Kidney (tissue), 14 donors: ENCODE results near the gene ATG2B. TPM values are rescaled to one million over a fixed set of nuclear protein-coding genes. Genes with fewer than 3 reads are reported as not detected.

Source experiments
- DNase-seq, 5 donors: peaks; one replicate each; pipeline ENCODE4 v3.0.0-alpha.2; 2013 to 2020
- FAIRE-seq: peaks from 2 replicates; lab custom pipeline; 2012; peaks lifted over from hg19 to GRCh38; lab: Jason Lieb, UNC
- H3K27ac ChIP-seq, 2 donors: one replicate each; pipeline ENCODE4 v1.7.0; 2013; ENCODE audit warnings: low read depth in 2 of 2, low read length in 2 of 2, inconsistent platforms in 1 of 2
- H3K27me3 ChIP-seq: one replicate; pipeline ENCODE4 v1.7.1; 2013; ENCODE audit warnings: low read length, inconsistent platforms; ENCODE audit not compliant: control insufficient read depth, insufficient read depth
- H3K36me3 ChIP-seq, 3 donors: one replicate each; pipeline versions ENCODE4 v1.7.0 to v1.7.1; 2013; ENCODE audit warnings: low read length in 3 of 3, control low read depth in 1 of 3, inconsistent platforms in 1 of 3; ENCODE audit not compliant: insufficient read depth in 3 of 3, control insufficient read depth in 2 of 3
- H3K4me1 ChIP-seq, 3 donors: one replicate each; pipeline versions ENCODE4 v1.7.0 to v1.7.1; 2013; ENCODE audit warnings: low read length in 3 of 3, inconsistent platforms in 1 of 3, low read depth in 1 of 3; ENCODE audit not compliant: control insufficient read depth in 2 of 3, insufficient read depth in 2 of 3
- H3K4me3 ChIP-seq, 3 donors: one replicate each; pipeline versions ENCODE4 v1.7.0 to v1.8.1; 2013; ENCODE audit warnings: low read length in 3 of 3, control low read depth in 1 of 3, inconsistent platforms in 1 of 3
- H3K9ac ChIP-seq, 3 donors: one replicate each; pipeline versions ENCODE4 v1.7.0 to v1.7.1; 2013; ENCODE audit warnings: low read length in 3 of 3, control low read depth in 1 of 3, inconsistent platforms in 1 of 3
- H3K9me3 ChIP-seq, 3 donors: one replicate each; pipeline versions ENCODE4 v1.7.0 to v1.7.1; 2013; ENCODE audit warnings: low read length in 3 of 3, control low read depth in 1 of 3, inconsistent platforms in 1 of 3; ENCODE audit not compliant: control insufficient read depth in 2 of 3, insufficient read depth in 1 of 3
- intact Hi-C: fragments of 100-400 bp; cut with DNase I; formaldehyde crosslinking; loops from one replicate; pipeline ENCODE4 v1.11.1; 2022
- polyA plus RNA-seq: library from polyadenylated mRNA; stranded (reverse); fragments of 350-450 nt; fragmentation: Illumina TruSeq; extraction: RNeasy Lipid Tissue Mini Kit (QIAGEN cat#74804); gene quantifications from one replicate; pipeline ENCODE4 v1.2.3, GENCODE V29; 2014; ENCODE audit warnings: low read depth, low replicate concordance; ENCODE audit not compliant: insufficient read depth
- total RNA-seq: library from RNA; stranded (reverse); fragmentation: NEBNext Ultra II Directional; extraction: Animal tissue kit (Norgen Biotek cat#: 25700); gene quantifications from one replicate; pipeline ENCODE4 v1.2.1, GENCODE V29; 2021
- TF ChIP-seq, protein P1 (sequence below): IDR thresholded peaks from 3 replicates; pipeline ENCODE4 v1.5.1; 2012; ENCODE audit warnings: mild to moderate bottlenecking, moderate library complexity, borderline replicate concordance; ENCODE audit not compliant: insufficient read depth; ENCODE audit errors: extremely low read depth
- donor health status: control.
- donor health status: control.
- donor health status: control.
- donor health status: control.
- donor health status: control.
- donor health status: DM: yes; HTN: yes; CAD: no.
- donor health status: Normal renal cell carcinoma (clear cell type).

Gene ATG2B
- total and polyA plus RNA-seq, 2 donors from 2014 or later: 3.8 to 35.8 TPM

DNA sequence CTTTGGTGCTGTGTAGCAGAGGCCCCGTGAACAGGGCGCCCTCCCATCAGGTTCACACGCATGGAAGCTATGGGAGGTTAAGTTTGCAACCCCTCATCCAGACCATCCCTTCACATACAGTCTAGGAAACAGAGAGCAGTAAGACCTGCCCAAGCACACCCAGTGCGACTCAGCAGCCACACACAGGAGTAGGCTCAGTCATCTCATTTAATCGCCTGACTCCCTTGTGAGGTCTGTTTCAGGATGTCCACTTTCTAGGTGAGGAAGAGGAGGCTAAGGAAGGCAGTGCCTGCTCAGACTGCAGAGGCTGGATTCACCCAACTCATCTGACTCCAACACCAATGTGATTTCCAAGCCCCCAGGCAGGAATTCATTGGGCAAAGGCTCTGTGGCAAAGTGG is 95.2 kb downstream of the ATG2B start:
- DNase-seq: no peak
- Histone ChIP-seq H3K9me3 (no peaks in the 10 kb centered on the region), H3K27ac (peak overlapping the region; percentile 51 to 57), H3K27me3 (no peaks in the 10 kb centered on the region), H3K4me3 (peak overlapping the region in 2 of 3 donors; percentile 8 to 30), H3K9ac (peak overlapping the region in 1 of 3 donors; percentile 55), H3K36me3 (no peaks in the 10 kb centered on the region), H3K4me1 (peaks cover 0 to 2% (median 0%) of the 10 kb centered on the region in 3 donors)
- TF ChIP-seq, protein P1, sequence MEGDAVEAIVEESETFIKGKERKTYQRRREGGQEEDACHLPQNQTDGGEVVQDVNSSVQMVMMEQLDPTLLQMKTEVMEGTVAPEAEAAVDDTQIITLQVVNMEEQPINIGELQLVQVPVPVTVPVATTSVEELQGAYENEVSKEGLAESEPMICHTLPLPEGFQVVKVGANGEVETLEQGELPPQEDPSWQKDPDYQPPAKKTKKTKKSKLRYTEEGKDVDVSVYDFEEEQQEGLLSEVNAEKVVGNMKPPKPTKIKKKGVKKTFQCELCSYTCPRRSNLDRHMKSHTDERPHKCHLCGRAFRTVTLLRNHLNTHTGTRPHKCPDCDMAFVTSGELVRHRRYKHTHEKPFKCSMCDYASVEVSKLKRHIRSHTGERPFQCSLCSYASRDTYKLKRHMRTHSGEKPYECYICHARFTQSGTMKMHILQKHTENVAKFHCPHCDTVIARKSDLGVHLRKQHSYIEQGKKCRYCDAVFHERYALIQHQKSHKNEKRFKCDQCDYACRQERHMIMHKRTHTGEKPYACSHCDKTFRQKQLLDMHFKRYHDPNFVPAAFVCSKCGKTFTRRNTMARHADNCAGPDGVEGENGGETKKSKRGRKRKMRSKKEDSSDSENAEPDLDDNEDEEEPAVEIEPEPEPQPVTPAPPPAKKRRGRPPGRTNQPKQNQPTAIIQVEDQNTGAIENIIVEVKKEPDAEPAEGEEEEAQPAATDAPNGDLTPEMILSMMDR: no peak
- no peak for FAIRE-seq
- intact Hi-C loops: no loop called here

GRCh38 chr14:96267336-96267735 is 95.8 kb downstream of the ATG2B start:
- H3K27ac ChIP-seq: no peak overlapping the region
- peak overlapping the region in 1 of 3 donors; percentile 55 for H3K9ac ChIP-seq
- DNase-seq: peak in 1 of 5 donors; percentile 62

GRCh38 chr14:96265383-96266095 is 97.6 kb downstream of the ATG2B start:
- Histone ChIP-seq H3K36me3 (no peaks in the 10 kb centered on the region), H3K27me3 (no peaks in the 10 kb centered on the region), H3K27ac (no peak overlapping the region), H3K9ac (no peak overlapping the region), H3K4me3 (peak overlapping the region in 1 of 3 donors; percentile 18), H3K9me3 (no peaks in the 10 kb centered on the region), H3K4me1 (peaks cover 0 to 2% (median 0%) of the 10 kb centered on the region in 3 donors)
- intact Hi-C loops: no loop called here
- TF ChIP-seq, protein P1: no peak
- DNase-seq: no peak
- no peak for FAIRE-seq

More at GRCh38 chr14:96267336-96267735, 95.8 kb downstream of the ATG2B start:
- TF ChIP-seq, protein P1: no peak
- Histone ChIP-seq H3K27me3 (no peaks in the 10 kb centered on the region), H3K4me1 (peaks cover 0 to 2% (median 0%) of the 10 kb centered on the region in 3 donors), H3K4me3 (peak overlapping the region in 1 of 3 donors; percentile 30), H3K36me3 (no peaks in the 10 kb centered on the region), H3K9me3 (no peaks in the 10 kb centered on the region)
- intact Hi-C loops: no loop called here
- no peak for FAIRE-seq
